PFSK-1 (cell line): ENCODE results near the gene WNK2.

Experiments
- POLR2AphosphoS5 ChIP-seq: IDR thresholded peaks from 2 replicates; pipeline ENCODE4 v1.6.1; 2012; ENCODE audit warnings: low read depth, mild to moderate bottlenecking, control low read depth, low read length, moderate library complexity
- SIN3A ChIP-seq: IDR thresholded peaks from 2 replicates; pipeline ENCODE4 v1.6.1; 2012; ENCODE audit warnings: mild to moderate bottlenecking, low read length, moderate library complexity, borderline replicate concordance; ENCODE audit not compliant: insufficient read depth
- TAF1 ChIP-seq: IDR thresholded peaks from 2 replicates; pipeline ENCODE4 v1.6.1; 2012; ENCODE audit warnings: low read length, control low read depth, borderline replicate concordance; ENCODE audit not compliant: insufficient read depth
- TF ChIP-seq, protein P1 (sequence below), 2 experiments: IDR thresholded peaks; 2 replicates each; pipeline versions ENCODE4 v1.6.1 to v1.8.0; 2011 to 2012; ENCODE audit warnings: low read depth in 2 of 2, low read length in 2 of 2, control low read depth in 1 of 2, inconsistent platforms in 1 of 2, mild to moderate bottlenecking in 1 of 2, moderate library complexity in 1 of 2; ENCODE audit not compliant: insufficient read depth in 1 of 2

DNA sequence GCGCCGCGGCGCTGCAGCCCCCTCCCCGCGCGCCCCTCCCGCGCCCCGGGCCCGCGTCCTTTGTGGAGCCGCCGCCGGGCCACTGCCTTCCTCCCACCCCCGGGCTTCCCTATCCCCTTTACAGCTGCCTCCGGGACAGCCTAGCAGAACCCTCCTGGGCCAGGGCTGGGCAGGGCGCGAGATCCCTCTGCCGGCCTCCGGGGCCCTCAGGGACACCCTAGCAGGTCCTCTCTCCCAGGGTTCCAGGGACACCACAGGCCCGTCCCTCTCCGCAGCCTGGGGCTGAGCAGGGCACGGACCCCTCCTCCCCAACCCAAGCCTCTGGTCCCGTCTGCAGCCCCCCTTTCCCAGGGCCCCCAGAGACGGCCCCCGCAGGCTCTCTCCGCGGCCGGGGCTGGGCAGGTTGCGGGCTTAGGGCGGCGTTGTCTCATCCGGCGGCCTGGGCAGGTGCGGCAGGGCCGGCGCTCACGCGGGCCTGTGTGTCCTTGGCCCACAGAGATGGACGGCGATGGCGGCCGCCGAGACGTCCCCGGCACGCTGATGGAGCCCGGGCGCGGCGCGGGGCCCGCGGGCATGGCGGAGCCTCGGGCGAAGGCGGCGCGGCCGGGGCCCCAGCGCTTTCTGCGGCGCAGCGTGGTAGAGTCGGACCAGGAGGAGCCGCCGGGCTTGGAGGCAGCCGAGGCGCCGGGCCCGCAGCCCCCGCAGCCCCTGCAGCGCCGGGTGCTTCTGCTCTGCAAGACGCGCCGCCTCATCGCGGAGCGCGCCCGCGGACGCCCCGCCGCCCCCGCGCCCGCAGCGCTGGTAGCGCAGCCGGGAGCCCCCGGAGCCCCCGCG lies 710 bp downstream of the WNK2 start:
- TF ChIP-seq SIN3A: no peak
- TF ChIP-seq POLR2AphosphoS5: no peak
- TF ChIP-seq, protein P1, sequence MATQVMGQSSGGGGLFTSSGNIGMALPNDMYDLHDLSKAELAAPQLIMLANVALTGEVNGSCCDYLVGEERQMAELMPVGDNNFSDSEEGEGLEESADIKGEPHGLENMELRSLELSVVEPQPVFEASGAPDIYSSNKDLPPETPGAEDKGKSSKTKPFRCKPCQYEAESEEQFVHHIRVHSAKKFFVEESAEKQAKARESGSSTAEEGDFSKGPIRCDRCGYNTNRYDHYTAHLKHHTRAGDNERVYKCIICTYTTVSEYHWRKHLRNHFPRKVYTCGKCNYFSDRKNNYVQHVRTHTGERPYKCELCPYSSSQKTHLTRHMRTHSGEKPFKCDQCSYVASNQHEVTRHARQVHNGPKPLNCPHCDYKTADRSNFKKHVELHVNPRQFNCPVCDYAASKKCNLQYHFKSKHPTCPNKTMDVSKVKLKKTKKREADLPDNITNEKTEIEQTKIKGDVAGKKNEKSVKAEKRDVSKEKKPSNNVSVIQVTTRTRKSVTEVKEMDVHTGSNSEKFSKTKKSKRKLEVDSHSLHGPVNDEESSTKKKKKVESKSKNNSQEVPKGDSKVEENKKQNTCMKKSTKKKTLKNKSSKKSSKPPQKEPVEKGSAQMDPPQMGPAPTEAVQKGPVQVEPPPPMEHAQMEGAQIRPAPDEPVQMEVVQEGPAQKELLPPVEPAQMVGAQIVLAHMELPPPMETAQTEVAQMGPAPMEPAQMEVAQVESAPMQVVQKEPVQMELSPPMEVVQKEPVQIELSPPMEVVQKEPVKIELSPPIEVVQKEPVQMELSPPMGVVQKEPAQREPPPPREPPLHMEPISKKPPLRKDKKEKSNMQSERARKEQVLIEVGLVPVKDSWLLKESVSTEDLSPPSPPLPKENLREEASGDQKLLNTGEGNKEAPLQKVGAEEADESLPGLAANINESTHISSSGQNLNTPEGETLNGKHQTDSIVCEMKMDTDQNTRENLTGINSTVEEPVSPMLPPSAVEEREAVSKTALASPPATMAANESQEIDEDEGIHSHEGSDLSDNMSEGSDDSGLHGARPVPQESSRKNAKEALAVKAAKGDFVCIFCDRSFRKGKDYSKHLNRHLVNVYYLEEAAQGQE (IDR thresholded peaks at IDR 0.05; ENCODE audit: insufficient read depth in 1 of 2, low read depth in 2 of 2, low read length in 2 of 2): no peak
- TF ChIP-seq TAF1: no peak
